Stimulated activated CD4-positive, alpha-beta T cell treated with anti-CD3 and anti-CD28 coated beads, Interleukin-15, amount 100 ng/mL, for 48 hours (primary cell): Measurements from ENCODE around the gene PDLIM1.
"Not testable (repeated sequence)": the region's sequence is repeated elsewhere in the genome, so short reads cannot be mapped to it uniquely, and the experiment has no call there.

Experiments
- DNase-seq, 2 donors: peaks; one replicate each; pipeline ENCODE4 v3.0.0-alpha.2; 2020; ENCODE audit warnings: low read depth in 2 of 2

Gene PDLIM1

GRCh38 chr10:95242581-95243317, 48.1 kb downstream of the PDLIM1 start:
- no peak for DNase-seq

DNA sequence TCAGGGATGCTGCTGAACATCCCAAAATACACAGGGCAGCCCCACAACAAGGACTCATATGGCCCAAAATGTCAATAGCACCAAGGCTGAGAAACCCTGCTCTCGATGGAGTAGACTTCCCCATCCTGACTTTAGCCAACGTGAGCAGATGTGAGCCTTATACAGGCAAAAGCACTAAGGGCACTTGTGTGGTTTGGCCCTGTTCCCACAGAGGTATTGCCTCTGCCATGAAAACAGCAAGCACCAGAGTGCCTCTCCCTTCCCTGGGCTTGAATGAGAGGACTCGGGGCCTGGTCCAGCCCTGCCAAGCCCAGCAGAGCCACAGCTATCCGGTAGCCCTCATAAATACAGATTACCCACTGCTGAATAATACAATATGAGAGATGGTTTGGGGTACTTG, 49.3 kb downstream of the PDLIM1 start:
- no peak for DNase-seq

DNA sequence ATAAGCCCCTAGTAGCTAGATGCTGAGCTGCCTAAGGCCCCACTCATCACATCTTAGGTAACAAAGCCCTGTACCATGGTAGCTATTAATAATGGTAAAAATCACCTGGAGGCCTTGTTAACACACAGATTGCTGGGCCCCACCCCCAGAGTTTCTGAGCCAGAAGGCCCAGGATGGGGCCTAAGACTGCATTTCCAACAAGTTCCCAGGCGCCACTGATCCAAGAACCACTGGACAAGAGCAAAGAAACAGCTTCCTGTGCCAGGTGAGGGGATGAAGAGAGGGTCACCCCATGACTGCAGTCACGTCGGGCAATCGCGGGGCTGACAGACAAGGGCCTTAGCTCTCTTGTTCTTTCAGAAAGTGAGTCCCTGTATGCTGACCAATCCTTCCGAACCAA, 50.0 kb downstream of the PDLIM1 start:
- no peak for DNase-seq

DNA sequence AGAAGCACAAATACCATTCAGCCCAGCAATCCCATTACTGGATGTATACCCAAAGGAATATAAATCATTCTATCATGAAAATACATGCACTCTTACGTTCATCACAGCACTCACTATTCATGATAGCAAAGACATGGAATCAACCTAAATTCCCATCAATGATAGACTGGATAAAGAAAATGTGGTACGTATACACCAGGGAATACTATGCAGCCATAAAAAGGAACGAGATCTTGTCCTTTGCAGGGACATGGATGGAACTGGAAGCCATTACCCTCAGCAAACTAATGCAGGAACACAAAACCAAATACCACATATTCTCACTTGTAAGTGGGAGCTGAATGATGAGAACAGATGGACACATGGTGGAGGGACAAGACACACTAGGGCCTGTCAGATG, 50.7 kb downstream of the PDLIM1 start:
- not testable (repeated sequence) for DNase-seq

DNA sequence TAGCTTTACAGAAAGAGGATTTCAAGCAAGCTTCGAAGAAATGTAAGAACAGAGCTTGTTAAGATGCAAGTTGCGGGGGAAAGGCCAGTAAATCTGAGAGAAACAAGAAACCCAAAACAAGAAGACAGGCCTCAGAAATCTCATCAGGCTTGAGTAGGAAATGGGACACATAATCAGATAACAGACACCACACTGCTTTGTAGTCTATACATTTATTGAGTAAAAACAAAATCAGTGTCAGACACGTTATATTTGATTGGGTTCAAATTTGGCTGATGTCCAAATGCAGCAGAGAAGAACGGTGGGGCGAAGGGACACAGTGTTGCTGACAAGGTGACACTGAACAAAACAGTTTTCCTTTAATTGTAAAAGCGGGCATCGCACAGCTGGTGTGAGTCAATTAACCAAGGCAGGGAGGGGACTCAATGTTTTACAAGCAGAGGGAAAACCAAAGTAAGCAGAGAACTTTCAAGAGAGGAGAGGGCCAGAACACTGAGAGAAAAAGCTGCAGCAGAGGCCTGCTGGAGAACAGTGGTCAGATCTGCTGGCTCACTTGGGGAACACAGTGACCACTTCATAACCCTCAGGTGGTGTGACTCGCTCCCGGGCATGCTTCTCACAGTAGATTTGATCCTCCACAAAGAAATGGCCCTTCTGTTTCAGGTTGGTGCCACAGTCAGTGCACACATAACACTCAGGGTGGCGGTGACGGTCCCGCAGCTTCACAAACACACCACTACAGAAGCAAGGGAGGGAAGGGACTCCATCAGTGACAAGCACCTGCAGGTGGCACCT, 53.2 kb downstream of the PDLIM1 start:
- DNase-seq: no peak

DNA sequence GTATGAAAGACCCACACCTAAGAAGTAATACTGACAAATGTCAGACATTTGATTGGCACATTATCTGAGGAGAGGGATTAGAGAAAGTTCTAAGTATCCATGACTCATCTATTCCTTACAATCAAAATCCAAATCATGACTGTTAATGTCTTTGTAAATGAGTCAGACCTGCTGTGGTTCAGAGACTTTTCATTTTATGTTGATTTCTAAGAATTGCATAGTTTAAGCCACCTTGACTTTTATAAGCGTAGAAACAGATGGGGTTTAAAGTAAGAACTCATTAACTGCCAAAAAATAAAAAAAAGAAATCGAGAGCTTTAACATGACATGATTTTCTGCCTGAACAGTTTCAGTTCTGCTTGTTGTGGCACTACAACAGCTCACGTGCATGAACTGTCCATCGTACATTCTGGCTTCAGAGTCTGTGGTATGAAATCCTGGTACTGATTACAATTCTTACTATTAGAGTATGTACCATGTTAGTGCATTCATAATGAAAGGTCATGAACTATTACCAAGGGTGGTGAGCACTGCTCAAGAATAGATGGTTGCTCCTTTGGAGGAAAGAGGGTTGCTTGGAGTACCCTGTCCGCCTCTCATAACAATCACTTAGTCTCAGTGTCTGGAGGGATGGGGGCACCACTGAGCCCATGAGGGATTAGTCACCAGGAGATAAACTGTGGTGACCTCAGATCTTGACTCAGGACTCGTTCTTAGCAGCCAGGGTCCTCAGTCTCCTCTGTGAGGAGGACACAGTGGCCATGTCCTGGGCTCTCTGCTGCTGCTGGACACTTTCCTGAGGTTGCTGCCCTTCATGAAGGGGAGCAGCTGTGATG, 54.5 kb downstream of the PDLIM1 start:
- peak in 1 of 2 donors; percentile 17 for DNase-seq

DNA sequence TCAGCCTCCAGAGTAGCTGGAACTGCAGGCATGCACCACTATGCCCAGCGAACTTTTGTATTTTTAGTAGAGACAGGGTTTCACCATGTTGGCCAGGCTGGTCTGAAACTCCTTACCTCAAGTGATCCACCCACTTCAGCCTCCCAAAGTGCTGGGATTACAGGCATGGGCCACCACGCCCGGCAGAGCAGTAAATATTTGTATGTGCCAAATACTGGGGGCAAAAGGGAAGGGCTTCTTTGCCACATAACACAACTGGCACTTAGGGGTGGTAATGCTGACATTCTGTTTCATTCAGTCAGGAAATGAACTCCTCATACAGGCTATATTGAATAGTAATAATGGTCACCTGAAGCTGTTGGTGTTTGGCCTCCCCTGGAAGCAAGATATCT, 55.1 kb downstream of the PDLIM1 start:
- DNase-seq: no peak

DNA sequence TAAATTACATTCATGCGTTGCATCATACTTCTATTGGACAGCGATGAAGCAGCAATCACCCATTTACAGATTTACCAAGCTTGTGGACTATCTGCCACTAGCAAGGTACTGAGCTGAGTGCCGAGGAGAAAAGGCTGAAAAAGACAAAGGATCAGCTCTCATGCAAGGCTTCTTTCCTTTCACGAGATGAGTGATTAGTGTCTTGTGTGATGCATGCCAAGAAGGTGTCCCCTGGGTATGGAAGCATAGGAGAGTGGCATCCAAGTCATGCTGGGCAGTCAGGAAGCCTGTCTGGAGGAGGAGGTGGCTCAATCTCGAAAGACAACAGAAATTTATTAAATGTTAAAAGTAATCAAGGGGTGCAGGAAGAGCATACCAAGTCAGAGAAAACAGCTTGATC, 55.9 kb downstream of the PDLIM1 start:
- no peak for DNase-seq

- no peak for DNase-seq
Observed at GRCh38 chr10:95233377-95234034, 57.3 kb downstream of the PDLIM1 start.

- DNase-seq: peak; percentile 16 to 40
Observed at GRCh38 chr10:95230677-95231586, 59.9 kb downstream of the PDLIM1 start.

DNA sequence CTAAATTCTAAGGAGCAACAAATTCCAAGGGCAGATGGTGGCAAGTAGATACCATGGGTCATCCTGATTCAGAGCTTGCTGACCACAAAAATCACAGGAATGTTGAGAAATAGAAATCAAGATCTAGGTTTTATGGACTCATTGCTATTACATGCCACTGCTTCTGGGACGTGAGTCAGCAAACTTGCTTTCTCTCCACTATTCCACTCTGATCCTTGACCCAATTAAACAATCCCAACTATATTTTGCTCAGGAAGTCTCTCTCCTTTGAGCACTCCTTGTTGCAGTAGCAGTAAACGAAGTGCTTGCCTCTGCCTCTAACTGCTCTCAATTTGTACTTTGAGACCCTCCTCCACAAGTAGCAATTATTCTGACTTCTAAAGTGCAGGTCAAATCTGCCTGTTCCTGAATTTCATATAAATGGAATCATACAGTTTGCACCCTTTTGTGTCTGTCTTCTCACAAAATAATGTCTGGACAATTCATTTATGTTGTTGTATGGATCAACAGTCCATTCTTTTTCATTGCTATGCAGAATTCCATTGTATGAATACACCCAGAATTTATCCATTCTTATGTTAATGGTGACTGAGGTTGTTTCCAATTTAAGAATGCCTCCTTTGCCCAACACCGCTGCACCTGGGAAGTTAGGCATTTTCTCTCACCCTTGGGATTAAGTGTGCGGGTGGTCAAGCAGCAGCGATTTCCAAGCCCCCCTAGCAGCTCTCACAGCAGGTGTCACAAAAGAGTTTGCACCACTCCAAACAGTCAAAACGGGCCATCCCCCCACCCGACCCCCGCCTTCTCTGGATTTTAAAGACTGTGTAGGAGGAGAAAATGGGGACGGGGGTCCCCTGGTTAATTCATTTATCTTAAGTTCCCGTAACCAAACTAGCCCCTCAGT, 60.8 kb downstream of the PDLIM1 start:
- no peak for DNase-seq

GRCh38 chr10:95228934-95229723, 61.7 kb downstream of the PDLIM1 start:
- not testable (repeated sequence) for DNase-seq

DNA sequence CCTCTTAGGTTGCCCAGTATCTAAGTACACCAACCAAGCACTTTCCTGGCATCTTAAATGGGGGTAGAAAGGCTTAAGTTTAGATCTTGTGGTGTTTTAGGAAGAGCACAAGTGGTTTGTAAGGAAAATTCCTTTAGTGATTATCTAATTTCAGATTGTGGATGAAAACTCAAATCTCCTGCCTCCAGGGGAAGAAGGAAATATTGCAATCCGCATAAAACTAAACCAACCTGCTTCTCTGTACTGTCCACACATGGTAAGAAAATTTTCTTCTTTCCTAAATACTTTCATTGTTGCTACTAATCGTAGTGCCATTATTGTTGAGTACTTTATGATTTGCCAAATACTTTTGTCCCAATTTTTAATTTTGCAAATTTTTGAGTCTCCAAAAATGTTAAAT, 65.7 kb downstream of the PDLIM1 start:
- no peak for DNase-seq

- no peak for DNase-seq
Observed at GRCh38 chr10:95221124-95221523, 69.7 kb downstream of the PDLIM1 start.

- no peak for DNase-seq
Observed at GRCh38 chr10:95220539-95220938, 70.3 kb downstream of the PDLIM1 start.

- no peak for DNase-seq
Observed at GRCh38 chr10:95217476-95217875, 73.3 kb downstream of the PDLIM1 start.

GRCh38 chr10:95214793-95215192, 76.0 kb downstream of the PDLIM1 start:
- DNase-seq: no peak

- DNase-seq: no peak
Observed at GRCh38 chr10:95214369-95214768, 76.4 kb downstream of the PDLIM1 start.
